Neural cell (in vitro differentiated cells): Measurements from ENCODE around the gene GPRC5A. TPM values are rescaled to one million over a fixed set of nuclear protein-coding genes. Genes with fewer than 3 reads are reported as not detected.

ENCODE experiments used
- H2AFZ ChIP-seq: fragments of 200-600, 300-800 bp; sonication (generic), shearing (Covaris generic); 2 replicates; pipeline ENCODE4 v1.6.0; 2014; ENCODE audit warnings: low read depth, mild to moderate bottlenecking, antibody characterized with exemption, low read length, moderate library complexity
- H3F3A ChIP-seq: fragments of 200-600 bp; shearing (Covaris generic); 2 replicates; pipeline ENCODE4 v1.6.1; 2016; ENCODE audit warnings: mild to moderate bottlenecking, moderate library complexity, mixed read lengths, antibody characterized with exemption, low read length; ENCODE audit not compliant: insufficient read depth, poor library complexity, severe bottlenecking
- H3K27ac ChIP-seq: fragments of 200-600, 300-800 bp; sonication (generic), shearing (Covaris generic); 2 replicates; pipeline ENCODE4 v1.5.1; 2014; ENCODE audit warnings: mild to moderate bottlenecking, low read length, moderate library complexity
- H3K27me3 ChIP-seq: fragments of 300-800, 200-600 bp; sonication (generic), shearing (Covaris generic); 2 replicates; pipeline ENCODE4 v1.6.0; 2014; ENCODE audit warnings: mild to moderate bottlenecking, low read depth, low read length, moderate library complexity; ENCODE audit not compliant: insufficient read depth
- H3K36me3 ChIP-seq: fragments of 300-800, 200-600 bp; sonication (generic), shearing (Covaris generic); 2 replicates; pipeline ENCODE4 v1.5.1; 2014; ENCODE audit warnings: mild to moderate bottlenecking, antibody characterized with exemption, low read length, moderate library complexity; ENCODE audit not compliant: insufficient read depth
- H3K4me2 ChIP-seq: fragments of 300-800, 200-600 bp; sonication (generic), shearing (Covaris generic); 2 replicates; pipeline ENCODE4 v1.6.0; 2014; ENCODE audit warnings: mild to moderate bottlenecking, low read length
- H3K4me3 ChIP-seq: fragments of 300-800, 200-600 bp; sonication (generic), shearing (Covaris generic); 2 replicates; pipeline ENCODE4 v1.5.1; 2014; ENCODE audit warnings: mild to moderate bottlenecking, low read length, moderate library complexity
- H3K79me2 ChIP-seq: fragments of 200-600 bp; shearing (Covaris generic); replicated peaks from 2 replicates; pipeline ENCODE4 v1.6.0; 2014; ENCODE audit warnings: mild to moderate bottlenecking, low read length, moderate library complexity; ENCODE audit not compliant: insufficient read depth
- H3K9ac ChIP-seq: fragments of 300-800, 200-600 bp; sonication (generic), shearing (Covaris generic); 2 replicates; pipeline ENCODE4 v1.6.1; 2016; ENCODE audit warnings: mild to moderate bottlenecking, low read length, mixed read lengths
- H3K9me2 ChIP-seq: fragments of 200-600 bp; shearing (Covaris generic); 2 replicates; pipeline ENCODE4 v1.6.1; 2016; ENCODE audit warnings: mild to moderate bottlenecking, low read length, mixed read lengths; ENCODE audit not compliant: insufficient read depth
- H3K9me3 ChIP-seq: fragments of 200-600, 300-800 bp; sonication (generic), shearing (Covaris generic); 2 replicates; pipeline ENCODE4 v1.6.1; 2016; ENCODE audit warnings: mild to moderate bottlenecking, mixed run types, low read length, moderate library complexity, mixed read lengths
- H4K20me1 ChIP-seq: fragments of 200-600 bp; shearing (Covaris generic); 2 replicates; pipeline ENCODE4 v1.6.1; 2016; ENCODE audit warnings: mild to moderate bottlenecking, mixed run types; ENCODE audit not compliant: insufficient read depth
- EP300 ChIP-seq: fragments of 450-650 bp; conservative IDR thresholded peaks from 2 replicates; pipeline ENCODE4 v1.6.1; 2014; ENCODE audit warnings: antibody characterized with exemption, mild to moderate bottlenecking, moderate library complexity; ENCODE audit not compliant: poor library complexity, severe bottlenecking
- EZH2 ChIP-seq: fragments of 200-600, 300-800 bp; shearing (Covaris generic), sonication (generic); IDR thresholded peaks from 2 replicates; pipeline ENCODE4 v1.6.1; 2014; ENCODE audit warnings: antibody characterized with exemption, low read length, borderline replicate concordance, mild to moderate bottlenecking; ENCODE audit not compliant: insufficient read depth, poor library complexity, severe bottlenecking
- MXI1 ChIP-seq: fragments of 450-650 bp; conservative IDR thresholded peaks from 2 replicates; pipeline ENCODE4 v1.6.1; 2014; ENCODE audit warnings: antibody characterized with exemption, mild to moderate bottlenecking; ENCODE audit not compliant: poor library complexity, severe bottlenecking
- POLR2AphosphoS5 ChIP-seq: IDR thresholded peaks from 2 replicates; pipeline ENCODE4 v1.6.1; 2012
- RAD21 ChIP-seq: fragments of 450-650 bp; conservative IDR thresholded peaks from 2 replicates; pipeline ENCODE4 v1.6.1; 2014; ENCODE audit warnings: antibody characterized with exemption, mild to moderate bottlenecking, moderate library complexity
- SMC3 ChIP-seq: fragments of 450-650 bp; conservative IDR thresholded peaks from 2 replicates; pipeline ENCODE4 v1.6.1; 2014; ENCODE audit warnings: antibody characterized with exemption, mild to moderate bottlenecking, moderate library complexity; ENCODE audit not compliant: poor library complexity
- TAF1 ChIP-seq: IDR thresholded peaks from 2 replicates; pipeline ENCODE4 v1.6.1; 2012; ENCODE audit warnings: low read depth
- polyA plus RNA-seq: library from polyadenylated mRNA; depleted of rRNA; stranded (reverse); fragments of >200 nt; gene quantifications from 2 replicates; pipeline ENCODE4 v1.2.3, GENCODE V29; 2014
- TF ChIP-seq, protein P1 (sequence below): IDR thresholded peaks from 2 replicates; pipeline ENCODE4 v1.6.1; 2012; ENCODE audit warnings: borderline replicate concordance
- TF ChIP-seq, protein P2 (sequence below): fragments of 450-650 bp; IDR thresholded peaks from 2 replicates; pipeline ENCODE4 v1.5.1; 2014; ENCODE audit warnings: antibody characterized with exemption, mild to moderate bottlenecking, moderate library complexity; ENCODE audit not compliant: poor library complexity, severe bottlenecking

GPRC5A gene
- polyA plus RNA-seq, 1 donor from 2014 or later = 0.09 TPM

DNA sequence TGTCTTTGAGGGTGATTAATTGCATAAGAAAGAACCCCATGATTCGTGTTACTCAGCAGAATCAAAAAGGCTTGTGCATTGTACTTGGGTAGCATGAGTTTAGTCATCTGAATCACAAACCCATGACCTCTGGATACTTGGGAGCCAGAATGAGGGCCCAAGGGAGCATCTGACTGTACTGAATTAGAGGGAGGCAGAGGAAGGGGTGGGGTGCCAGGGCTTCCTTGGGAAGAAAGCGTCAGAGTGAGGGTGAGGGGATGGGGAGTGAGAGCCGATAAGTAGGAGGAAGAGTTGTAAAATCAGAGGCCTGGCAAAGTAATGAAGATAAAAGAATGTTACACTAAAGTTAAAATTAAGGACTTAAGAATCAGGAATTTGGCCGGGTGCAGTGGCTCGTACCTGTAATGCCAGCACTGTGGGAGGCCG, 30.8 kb downstream of the GPRC5A start:
- no peak overlapping the region for H3K4me3 ChIP-seq
- TF ChIP-seq SMC3 (no peak), TAF1 (no peak), EP300 (no peak), RAD21 (no peak)
- TF ChIP-seq, protein P1, sequence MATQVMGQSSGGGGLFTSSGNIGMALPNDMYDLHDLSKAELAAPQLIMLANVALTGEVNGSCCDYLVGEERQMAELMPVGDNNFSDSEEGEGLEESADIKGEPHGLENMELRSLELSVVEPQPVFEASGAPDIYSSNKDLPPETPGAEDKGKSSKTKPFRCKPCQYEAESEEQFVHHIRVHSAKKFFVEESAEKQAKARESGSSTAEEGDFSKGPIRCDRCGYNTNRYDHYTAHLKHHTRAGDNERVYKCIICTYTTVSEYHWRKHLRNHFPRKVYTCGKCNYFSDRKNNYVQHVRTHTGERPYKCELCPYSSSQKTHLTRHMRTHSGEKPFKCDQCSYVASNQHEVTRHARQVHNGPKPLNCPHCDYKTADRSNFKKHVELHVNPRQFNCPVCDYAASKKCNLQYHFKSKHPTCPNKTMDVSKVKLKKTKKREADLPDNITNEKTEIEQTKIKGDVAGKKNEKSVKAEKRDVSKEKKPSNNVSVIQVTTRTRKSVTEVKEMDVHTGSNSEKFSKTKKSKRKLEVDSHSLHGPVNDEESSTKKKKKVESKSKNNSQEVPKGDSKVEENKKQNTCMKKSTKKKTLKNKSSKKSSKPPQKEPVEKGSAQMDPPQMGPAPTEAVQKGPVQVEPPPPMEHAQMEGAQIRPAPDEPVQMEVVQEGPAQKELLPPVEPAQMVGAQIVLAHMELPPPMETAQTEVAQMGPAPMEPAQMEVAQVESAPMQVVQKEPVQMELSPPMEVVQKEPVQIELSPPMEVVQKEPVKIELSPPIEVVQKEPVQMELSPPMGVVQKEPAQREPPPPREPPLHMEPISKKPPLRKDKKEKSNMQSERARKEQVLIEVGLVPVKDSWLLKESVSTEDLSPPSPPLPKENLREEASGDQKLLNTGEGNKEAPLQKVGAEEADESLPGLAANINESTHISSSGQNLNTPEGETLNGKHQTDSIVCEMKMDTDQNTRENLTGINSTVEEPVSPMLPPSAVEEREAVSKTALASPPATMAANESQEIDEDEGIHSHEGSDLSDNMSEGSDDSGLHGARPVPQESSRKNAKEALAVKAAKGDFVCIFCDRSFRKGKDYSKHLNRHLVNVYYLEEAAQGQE = no peak
- TF ChIP-seq, protein P2, sequence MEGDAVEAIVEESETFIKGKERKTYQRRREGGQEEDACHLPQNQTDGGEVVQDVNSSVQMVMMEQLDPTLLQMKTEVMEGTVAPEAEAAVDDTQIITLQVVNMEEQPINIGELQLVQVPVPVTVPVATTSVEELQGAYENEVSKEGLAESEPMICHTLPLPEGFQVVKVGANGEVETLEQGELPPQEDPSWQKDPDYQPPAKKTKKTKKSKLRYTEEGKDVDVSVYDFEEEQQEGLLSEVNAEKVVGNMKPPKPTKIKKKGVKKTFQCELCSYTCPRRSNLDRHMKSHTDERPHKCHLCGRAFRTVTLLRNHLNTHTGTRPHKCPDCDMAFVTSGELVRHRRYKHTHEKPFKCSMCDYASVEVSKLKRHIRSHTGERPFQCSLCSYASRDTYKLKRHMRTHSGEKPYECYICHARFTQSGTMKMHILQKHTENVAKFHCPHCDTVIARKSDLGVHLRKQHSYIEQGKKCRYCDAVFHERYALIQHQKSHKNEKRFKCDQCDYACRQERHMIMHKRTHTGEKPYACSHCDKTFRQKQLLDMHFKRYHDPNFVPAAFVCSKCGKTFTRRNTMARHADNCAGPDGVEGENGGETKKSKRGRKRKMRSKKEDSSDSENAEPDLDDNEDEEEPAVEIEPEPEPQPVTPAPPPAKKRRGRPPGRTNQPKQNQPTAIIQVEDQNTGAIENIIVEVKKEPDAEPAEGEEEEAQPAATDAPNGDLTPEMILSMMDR = no peak
- H3K27ac ChIP-seq = no peak overlapping the region
- no peak overlapping the region for H2AFZ ChIP-seq
- no peaks in the 10 kb centered on the region for H3F3A ChIP-seq
- H3K9me2 ChIP-seq = no peaks in the 10 kb centered on the region
- no peaks in the 10 kb centered on the region for H3K9me3 ChIP-seq
- H3K27me3 ChIP-seq = no peaks in the 10 kb centered on the region
- H3K36me3 ChIP-seq = no peaks in the 10 kb centered on the region
- H3K4me2 ChIP-seq = no peak overlapping the region
- no peaks in the 10 kb centered on the region for H3K79me2 ChIP-seq
- no peak overlapping the region for H3K9ac ChIP-seq
- no peaks in the 10 kb centered on the region for H4K20me1 ChIP-seq

DNA sequence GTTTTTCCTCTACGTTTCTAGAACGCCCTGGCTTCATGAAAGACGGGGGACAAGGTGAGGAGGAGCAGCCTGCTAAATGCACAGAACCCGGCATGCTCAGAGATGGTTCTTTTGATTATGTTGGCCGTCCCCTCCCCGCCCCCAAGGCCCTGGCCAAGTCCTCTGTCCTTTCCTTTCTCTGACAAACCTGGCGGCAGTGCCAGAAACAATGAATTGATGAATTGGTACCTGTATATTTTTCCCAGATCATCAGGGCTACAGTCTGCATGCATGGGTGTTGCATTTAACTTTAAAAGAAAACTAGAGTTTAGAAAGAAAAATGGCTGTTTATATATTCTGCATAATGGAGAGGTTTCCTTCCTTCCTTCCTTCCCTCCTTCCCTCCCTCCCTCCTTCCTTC, 31.6 kb downstream of the GPRC5A start:
- H3K9me2 ChIP-seq = no peaks in the 10 kb centered on the region
- no peaks in the 10 kb centered on the region for H4K20me1 ChIP-seq
- no peak overlapping the region for H3K4me3 ChIP-seq
- TF ChIP-seq MXI1 (no peak), POLR2AphosphoS5 (no peak), SMC3 (no peak), RAD21 (no peak), EP300 (no peak), TAF1 (no peak), EZH2 (no peak)
- TF ChIP-seq, protein P1 = no peak
- TF ChIP-seq, protein P2 = no peak
- no peaks in the 10 kb centered on the region for H3K79me2 ChIP-seq
- no peaks in the 10 kb centered on the region for H3F3A ChIP-seq
- H3K36me3 ChIP-seq = no peaks in the 10 kb centered on the region
- H3K4me2 ChIP-seq = no peak overlapping the region
- H2AFZ ChIP-seq = no peak overlapping the region
- no peaks in the 10 kb centered on the region for H3K27me3 ChIP-seq
- no peaks in the 10 kb centered on the region for H3K9me3 ChIP-seq
- no peak overlapping the region for H3K9ac ChIP-seq
- H3K27ac ChIP-seq = no peak overlapping the region
